Uterus (tissue), 4 donors: ENCODE measurements around the gene MRGPRF. TPM values are rescaled to one million over a fixed set of nuclear protein-coding genes. Genes with fewer than 3 reads are reported as not detected.

Source experiments
- DNase-seq, 2 donors: peaks; one replicate each; pipeline ENCODE4 v3.0.0-alpha.2; 2019 to 2020
- H3K27ac ChIP-seq, 2 donors: fragments of 200-600 bp; sonication (generic); 1 replicate in 1 of 2; 2 replicates in 1 of 2; pipeline ENCODE4 v1.5.1; 2016 to 2018
- H3K27me3 ChIP-seq, 2 donors: fragments of 200-600 bp; sonication (generic); one replicate each; pipeline ENCODE4 v1.5.1; 2018 to 2019; ENCODE audit warnings: control low read depth in 1 of 2
- H3K36me3 ChIP-seq, 2 donors: fragments of 200-600 bp; sonication (generic); one replicate each; pipeline ENCODE4 v1.5.1; 2019; ENCODE audit warnings: control low read depth in 1 of 2
- H3K4me1 ChIP-seq, 2 donors: fragments of 200-600 bp; sonication (generic); one replicate each; pipeline ENCODE4 v1.5.1; 2018 to 2019; ENCODE audit warnings: control low read depth in 1 of 2
- H3K4me3 ChIP-seq, 2 donors: fragments of 200-600 bp; sonication (generic); 1 replicate in 1 of 2; 2 replicates in 1 of 2; pipeline ENCODE4 v1.5.1; 2018 to 2019; ENCODE audit warnings: mild to moderate bottlenecking in 1 of 2
- H3K9me3 ChIP-seq, 2 donors: fragments of 200-600 bp; sonication (generic); one replicate each; pipeline ENCODE4 v1.5.1; 2019; ENCODE audit warnings: control low read depth in 1 of 2
- CTCF ChIP-seq, 4 experiments: fragments of 200-600 bp in 2 of 4; fragments of 450-650 bp in 2 of 4; sonication (generic) in 2 of 4; IDR thresholded peaks; one replicate each; pipeline ENCODE4 v1.5.1; 2016 to 2019; ENCODE audit warnings: antibody characterized with exemption in 4 of 4, mild to moderate bottlenecking in 2 of 4, moderate library complexity in 1 of 4
- POLR2A ChIP-seq, 2 donors: fragments of 450-650 bp; IDR thresholded peaks; one replicate each; pipeline ENCODE4 v1.6.1; 2016; ENCODE audit warnings: antibody characterized with exemption in 2 of 2, mild to moderate bottlenecking in 1 of 2, moderate library complexity in 1 of 2
- intact Hi-C: fragments of 100-400 bp; cut with DNase I; formaldehyde crosslinking; loops from one replicate; pipeline ENCODE4 v1.15.1; 2023; ENCODE audit warnings: low total_unique reads
- total RNA-seq, 4 donors: library from RNA; depleted of rRNA in 3 of 4; stranded (reverse); fragments of >200 nt in 3 of 4; gene quantifications; one replicate each; pipeline versions ENCODE4 v1.1.0 to v1.2.4, GENCODE V29; 2014 to 2023
- donor health status: DM: yes; HTN: yes; CAD: no.

Gene MRGPRF
- total RNA-seq, 4 donors from 2014 or later = 52.6 to 173 (median 75.0) TPM

GRCh38 chr11:68956142-68956541 lies 56.9 kb downstream of the MRGPRF start:
- Histone ChIP-seq H3K4me1 (peaks cover 0 to 3% of the 10 kb centered on the region in 2 donors), H3K27ac (peak overlapping the region in 1 of 2 donors; percentile 7), H3K4me3 (no peak overlapping the region), H3K36me3 (no peaks in the 10 kb centered on the region), H3K9me3 (no peaks in the 10 kb centered on the region), H3K27me3 (no peaks in the 10 kb centered on the region)
- intact Hi-C loops = no loop called here
- no peak for DNase-seq
- TF ChIP-seq POLR2A (IDR thresholded peaks at IDR 0.05) (no peak), CTCF (IDR thresholded peaks at IDR 0.05) (no peak)

GRCh38 chr11:68955607-68955958 lies 57.5 kb downstream of the MRGPRF start:
- no peaks in the 10 kb centered on the region for H3K27me3 ChIP-seq
- H3K4me1 ChIP-seq = peaks cover 0 to 3% of the 10 kb centered on the region in 2 donors
- TF ChIP-seq POLR2A (IDR thresholded peaks at IDR 0.05) (no peak), CTCF (IDR thresholded peaks at IDR 0.05) (no peak)
- H3K4me3 ChIP-seq = no peak overlapping the region
- peak overlapping the region; percentile 23 to 36 for H3K27ac ChIP-seq
- H3K9me3 ChIP-seq = no peaks in the 10 kb centered on the region
- intact Hi-C loops = no loop called here
- no peaks in the 10 kb centered on the region for H3K36me3 ChIP-seq
- DNase-seq = no peak

GRCh38 chr11:68954836-68955606 lies 58.0 kb downstream of the MRGPRF start:
- H3K36me3 ChIP-seq = no peaks in the 10 kb centered on the region
- DNase-seq = peak; percentile 66 to 70
- TF ChIP-seq CTCF (IDR thresholded peaks at IDR 0.05) (no peak), POLR2A (IDR thresholded peaks at IDR 0.05) (no peak)
- H3K4me1 ChIP-seq = peaks cover 0 to 3% of the 10 kb centered on the region in 2 donors
- H3K27ac ChIP-seq = peak overlapping the region; percentile 23 to 36
- intact Hi-C loops = no loop called here
- H3K27me3 ChIP-seq = no peaks in the 10 kb centered on the region
- H3K4me3 ChIP-seq = no peak overlapping the region
- H3K9me3 ChIP-seq = no peaks in the 10 kb centered on the region

Other genes with a start within 250 kb of the MRGPRF start
- 100 to 1,000 TPM in 2 of 4 donors, 10 to 100 TPM in 2; 27.2 to 125 (median 67.9) TPM for gene CPT1A, start 171.3 kb downstream of the MRGPRF start, total RNA-seq
- gene MRPL21, start 109.4 kb downstream of the MRGPRF start, total RNA-seq = 10 to 100 TPM; 29.2 to 52.7 (median 36.9) TPM
- gene IGHMBP2, start 109.4 kb downstream of the MRGPRF start, total RNA-seq = 10 to 100 TPM in 3 of 4 donors, under 1 TPM in 1; 0.88 to 38.5 (median 19.9) TPM
- under 1 TPM in 1 of 4 donors, not detected in 3; 0.41 TPM for gene MRGPRD, start 32.3 kb downstream of the MRGPRF start, total RNA-seq
- gene TPCN2, start 35.7 kb upstream of the MRGPRF start, total RNA-seq = 10 to 100 TPM in 3 of 4 donors, 1 to 10 TPM in 1; 5.6 to 54.6 (median 17.7) TPM
- 1 to 10 TPM in 2 of 4 donors, under 1 TPM in 2; 0.29 to 7.5 (median 1.7) TPM for gene SMIM38, start 142.7 kb upstream of the MRGPRF start, total RNA-seq